Loucy (cell line): ENCODE data around the gene IL1R2.

Source experiments
- CTCF ChIP-seq: fragments of 200-600 bp; sonication (generic); conservative IDR thresholded peaks from 2 replicates; pipeline ENCODE4 v1.5.1; 2014; ENCODE audit warnings: mild to moderate bottlenecking, antibody characterized with exemption, low read length
- EZH2phosphoT487 ChIP-seq: fragments of 200-600 bp; IDR thresholded peaks from 2 replicates; pipeline ENCODE4 v1.6.1; 2018; ENCODE audit warnings: antibody characterized with exemption, mild to moderate bottlenecking, moderate library complexity, borderline replicate concordance

GRCh38 chr2:102024410-102024809 is 32.6 kb downstream of the IL1R2 start:
- TF ChIP-seq CTCF (no peak), EZH2phosphoT487 (no peak)
